ENCODE data around the gene CCDC8.

- no peak for TF ChIP-seq CTCF (IDR thresholded peaks at IDR 0.05)
- no peak for TF ChIP-seq POLR2A (IDR thresholded peaks at IDR 0.05)
- TF ChIP-seq EP300 (IDR thresholded peaks at IDR 0.05) = no peak
Observed at GRCh38 chr19:46371371-46371901, 41.9 kb downstream of the CCDC8 start.
